Measurements from ENCODE around the gene CHPF2.
A peak's percentile ranks its signal among the peaks of the same experiment; 100 is the strongest.

Gene CHPF2

DNA sequence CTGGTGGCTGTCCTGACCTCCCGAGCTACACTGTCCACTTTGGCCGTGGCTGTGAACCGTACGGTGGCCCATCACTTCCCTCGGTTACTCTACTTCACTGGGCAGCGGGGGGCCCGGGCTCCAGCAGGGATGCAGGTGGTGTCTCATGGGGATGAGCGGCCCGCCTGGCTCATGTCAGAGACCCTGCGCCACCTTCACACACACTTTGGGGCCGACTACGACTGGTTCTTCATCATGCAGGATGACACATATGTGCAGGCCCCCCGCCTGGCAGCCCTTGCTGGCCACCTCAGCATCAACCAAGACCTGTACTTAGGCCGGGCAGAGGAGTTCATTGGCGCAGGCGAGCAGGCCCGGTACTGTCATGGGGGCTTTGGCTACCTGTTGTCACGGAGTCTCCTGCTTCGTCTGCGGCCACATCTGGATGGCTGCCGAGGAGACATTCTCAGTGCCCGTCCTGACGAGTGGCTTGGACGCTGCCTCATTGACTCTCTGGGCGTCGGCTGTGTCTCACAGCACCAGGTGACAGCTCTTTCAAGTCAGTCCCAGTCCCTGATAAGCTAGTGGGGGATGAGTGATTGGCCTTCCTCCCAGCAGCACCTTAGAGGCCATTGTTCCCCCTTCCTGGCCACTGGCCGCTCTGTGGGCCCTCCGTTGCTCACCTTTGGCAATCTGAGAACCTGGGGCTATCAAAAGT lies 3.0 kb downstream of the CHPF2 start:
- DNase-seq, result no peak

DNA sequence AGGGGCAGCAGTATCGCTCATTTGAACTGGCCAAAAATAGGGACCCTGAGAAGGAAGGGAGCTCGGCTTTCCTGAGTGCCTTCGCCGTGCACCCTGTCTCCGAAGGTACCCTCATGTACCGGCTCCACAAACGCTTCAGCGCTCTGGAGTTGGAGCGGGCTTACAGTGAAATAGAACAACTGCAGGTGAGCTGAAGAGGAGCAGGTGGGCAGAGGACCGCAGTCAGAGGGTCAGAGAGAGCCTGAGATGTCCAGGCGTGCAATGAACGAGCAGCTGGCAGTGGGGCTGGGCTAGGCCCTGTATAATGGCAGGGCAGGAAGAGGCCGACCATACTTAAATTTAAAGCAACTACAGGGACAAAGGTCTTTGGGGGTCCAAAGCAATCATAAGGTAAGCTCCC lies 4.1 kb downstream of the CHPF2 start:
- no peak for DNase-seq

DNA sequence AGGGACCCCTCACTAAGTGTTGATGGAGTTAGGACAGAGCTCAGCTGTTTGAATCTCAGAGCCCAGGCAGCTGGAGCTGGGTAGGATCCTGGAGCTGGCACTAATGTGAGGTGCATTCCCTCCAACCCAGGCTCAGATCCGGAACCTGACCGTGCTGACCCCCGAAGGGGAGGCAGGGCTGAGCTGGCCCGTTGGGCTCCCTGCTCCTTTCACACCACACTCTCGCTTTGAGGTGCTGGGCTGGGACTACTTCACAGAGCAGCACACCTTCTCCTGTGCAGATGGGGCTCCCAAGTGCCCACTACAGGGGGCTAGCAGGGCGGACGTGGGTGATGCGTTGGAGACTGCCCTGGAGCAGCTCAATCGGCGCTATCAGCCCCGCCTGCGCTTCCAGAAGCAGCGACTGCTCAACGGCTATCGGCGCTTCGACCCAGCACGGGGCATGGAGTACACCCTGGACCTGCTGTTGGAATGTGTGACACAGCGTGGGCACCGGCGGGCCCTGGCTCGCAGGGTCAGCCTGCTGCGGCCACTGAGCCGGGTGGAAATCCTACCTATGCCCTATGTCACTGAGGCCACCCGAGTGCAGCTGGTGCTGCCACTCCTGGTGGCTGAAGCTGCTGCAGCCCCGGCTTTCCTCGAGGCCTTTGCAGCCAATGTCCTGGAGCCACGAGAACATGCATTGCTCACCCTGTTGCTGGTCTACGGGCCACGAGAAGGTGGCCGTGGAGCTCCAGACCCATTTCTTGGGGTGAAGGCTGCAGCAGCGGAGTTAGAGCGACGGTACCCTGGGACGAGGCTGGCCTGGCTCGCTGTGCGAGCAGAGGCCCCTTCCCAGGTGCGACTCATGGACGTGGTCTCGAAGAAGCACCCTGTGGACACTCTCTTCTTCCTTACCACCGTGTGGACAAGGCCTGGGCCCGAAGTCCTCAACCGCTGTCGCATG lies 5.2 kb downstream of the CHPF2 start:
- DNase-seq, result no peak

DNA sequence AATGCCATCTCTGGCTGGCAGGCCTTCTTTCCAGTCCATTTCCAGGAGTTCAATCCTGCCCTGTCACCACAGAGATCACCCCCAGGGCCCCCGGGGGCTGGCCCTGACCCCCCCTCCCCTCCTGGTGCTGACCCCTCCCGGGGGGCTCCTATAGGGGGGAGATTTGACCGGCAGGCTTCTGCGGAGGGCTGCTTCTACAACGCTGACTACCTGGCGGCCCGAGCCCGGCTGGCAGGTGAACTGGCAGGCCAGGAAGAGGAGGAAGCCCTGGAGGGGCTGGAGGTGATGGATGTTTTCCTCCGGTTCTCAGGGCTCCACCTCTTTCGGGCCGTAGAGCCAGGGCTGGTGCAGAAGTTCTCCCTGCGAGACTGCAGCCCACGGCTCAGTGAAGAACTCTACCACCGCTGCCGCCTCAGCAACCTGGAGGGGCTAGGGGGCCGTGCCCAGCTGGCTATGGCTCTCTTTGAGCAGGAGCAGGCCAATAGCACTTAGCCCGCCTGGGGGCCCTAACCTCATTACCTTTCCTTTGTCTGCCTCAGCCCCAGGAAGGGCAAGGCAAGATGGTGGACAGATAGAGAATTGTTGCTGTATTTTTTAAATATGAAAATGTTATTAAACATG lies 6.0 kb downstream of the CHPF2 start:
- DNase-seq, result no peak

DNA sequence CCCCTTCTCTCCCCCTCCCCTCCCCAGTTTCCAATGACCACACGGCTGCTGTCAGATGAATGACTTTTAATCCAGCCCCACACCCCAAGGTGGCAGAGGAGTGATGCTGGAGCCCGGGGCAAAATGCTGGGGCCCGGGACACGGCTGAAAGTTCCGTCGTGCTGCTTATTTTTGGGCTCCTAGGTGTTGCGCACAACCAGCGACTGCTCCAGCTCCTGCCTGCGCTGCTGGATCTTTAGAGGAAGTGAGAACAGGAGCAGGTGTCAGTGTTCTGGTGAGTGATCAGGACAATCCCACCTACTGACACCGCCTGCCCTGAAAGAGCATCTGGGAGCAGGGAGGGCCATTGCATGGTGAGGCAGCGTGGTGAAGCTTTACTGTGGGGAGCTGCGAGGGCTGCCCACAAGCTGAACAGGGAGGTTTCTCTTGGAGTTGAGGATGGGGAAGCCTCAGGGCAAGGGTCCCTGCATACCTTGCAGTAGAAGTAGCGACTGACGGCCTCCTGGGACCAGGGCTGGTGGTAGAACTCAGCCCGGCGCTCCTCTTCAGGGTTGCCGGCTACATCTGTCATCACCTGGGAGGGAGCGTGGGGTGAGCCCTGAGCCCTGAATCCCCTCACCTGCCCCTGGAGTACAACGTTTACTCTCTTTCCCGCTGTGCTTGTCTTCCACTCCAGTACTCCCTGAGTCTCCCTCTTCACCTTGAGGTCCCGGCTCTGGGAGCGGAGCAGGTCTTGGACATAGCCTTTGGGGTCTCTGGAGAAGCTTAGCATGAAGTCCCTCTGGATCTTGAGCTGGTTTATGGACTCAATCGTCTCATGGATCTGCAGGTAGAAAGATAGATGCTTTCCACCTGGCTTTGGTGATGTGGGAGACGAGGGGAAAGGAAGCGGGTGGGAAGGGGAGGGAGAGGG lies 6.9 kb downstream of the CHPF2 start:
- DNase-seq, result no peak

DNA sequence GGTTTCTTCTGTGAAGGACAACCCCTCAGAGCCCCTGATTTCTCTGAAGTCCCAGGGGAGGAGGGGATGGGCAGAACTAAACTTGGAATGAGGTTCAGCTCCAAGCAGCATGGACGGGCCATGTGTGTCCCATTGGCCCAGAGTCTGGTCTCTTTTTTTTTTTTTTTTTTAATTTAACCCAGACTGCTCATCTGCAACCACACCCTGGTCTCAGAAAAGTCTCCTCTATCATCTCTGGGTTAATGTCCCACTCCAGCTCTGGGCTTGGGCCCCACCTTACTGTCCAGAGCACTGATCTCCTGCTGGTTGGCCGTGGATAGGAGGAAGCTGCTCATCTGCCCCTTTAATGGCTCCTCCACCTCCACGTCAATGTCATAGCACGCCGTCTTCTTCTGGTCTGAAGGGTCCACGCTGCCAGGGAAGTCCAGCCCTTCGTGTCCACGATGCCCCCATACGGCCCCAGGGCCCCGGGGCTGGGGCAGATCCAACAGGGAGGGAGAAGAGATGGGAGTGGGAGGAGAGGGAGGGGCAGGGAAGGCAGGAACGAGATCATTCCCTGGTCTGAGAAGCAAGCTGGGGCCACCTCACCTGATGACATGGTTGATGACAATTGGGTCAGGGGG lies 7.7 kb downstream of the CHPF2 start:
- DNase-seq, result no peak

DNA sequence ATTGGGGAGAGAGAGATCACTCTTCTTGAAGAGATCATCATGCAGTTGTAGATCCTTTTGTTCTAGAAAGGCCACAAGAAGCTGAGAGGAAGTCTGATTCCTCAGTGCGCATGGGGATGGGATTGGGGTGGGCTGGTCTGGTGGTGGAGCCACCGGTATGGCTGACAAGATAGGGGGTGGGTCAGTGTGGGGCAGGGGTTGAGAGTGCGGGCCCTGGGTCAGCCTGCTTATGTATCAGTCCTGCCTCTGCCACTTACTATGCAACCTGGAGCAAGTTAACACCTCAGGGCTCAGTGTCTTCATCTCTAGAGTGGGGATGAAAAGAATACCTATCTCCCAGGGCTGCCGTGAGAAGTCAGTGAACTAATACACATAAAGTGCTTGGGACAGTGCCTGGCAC lies 8.3 kb downstream of the CHPF2 start:
- DNase-seq, result no peak

DNA sequence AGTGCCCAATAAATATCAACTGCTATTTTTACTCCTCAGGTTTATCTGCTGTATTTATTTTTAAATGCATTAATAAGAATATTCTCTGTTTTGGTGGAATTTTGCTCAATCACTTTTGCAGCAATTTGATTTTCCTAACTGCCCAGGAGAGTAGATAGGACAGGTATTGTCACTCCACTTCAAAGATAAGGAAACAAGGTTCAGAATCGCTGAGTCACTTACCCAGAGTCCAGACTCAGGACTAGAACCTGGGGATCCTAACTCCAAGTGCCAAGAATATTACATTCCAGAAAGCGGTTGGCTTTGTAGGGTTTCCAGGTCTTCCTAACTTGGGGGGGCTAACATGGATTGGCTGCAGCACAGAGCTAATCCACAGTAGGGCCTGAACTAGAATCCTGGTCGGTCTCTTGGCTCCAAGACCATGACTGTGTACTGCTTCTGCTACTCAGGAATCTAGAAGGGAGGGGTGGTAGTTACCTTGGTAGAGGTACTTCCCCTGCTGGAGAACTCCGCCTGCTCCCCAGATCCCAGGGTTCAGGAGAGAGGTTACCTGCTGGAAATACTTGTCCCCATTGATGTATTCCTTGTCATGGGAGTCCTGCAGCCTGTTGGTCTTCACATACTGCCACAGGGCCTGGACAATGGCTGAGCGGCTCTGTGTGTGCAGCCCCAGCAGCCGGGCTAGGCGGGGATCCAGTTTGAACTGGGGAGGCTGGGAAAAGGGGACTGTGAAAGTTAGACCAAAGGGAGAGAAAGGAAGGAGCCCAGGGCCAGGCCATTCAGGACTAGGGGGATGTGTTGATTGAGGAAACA lies 8.9 kb downstream of the CHPF2 start:
- DNase-seq, result no peak

DNA sequence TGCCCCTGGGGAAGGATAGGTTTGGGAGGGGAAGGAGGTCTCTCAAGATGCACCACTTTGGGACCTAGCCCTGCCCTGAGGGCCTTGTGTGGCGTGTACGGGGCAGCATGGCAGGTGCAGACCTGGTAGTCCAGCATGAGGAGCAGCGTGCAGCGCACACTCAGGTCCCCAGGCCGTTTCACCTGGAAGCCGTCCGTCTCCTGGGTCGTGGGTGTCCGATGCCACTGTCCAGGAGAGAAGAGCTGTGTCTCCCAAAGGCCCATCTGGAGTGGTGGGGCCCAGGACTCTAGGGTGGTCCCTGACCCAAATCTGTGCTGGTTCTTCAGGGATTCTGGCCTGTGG lies 9.4 kb downstream of the CHPF2 start:
- DNase-seq, result no peak

DNA sequence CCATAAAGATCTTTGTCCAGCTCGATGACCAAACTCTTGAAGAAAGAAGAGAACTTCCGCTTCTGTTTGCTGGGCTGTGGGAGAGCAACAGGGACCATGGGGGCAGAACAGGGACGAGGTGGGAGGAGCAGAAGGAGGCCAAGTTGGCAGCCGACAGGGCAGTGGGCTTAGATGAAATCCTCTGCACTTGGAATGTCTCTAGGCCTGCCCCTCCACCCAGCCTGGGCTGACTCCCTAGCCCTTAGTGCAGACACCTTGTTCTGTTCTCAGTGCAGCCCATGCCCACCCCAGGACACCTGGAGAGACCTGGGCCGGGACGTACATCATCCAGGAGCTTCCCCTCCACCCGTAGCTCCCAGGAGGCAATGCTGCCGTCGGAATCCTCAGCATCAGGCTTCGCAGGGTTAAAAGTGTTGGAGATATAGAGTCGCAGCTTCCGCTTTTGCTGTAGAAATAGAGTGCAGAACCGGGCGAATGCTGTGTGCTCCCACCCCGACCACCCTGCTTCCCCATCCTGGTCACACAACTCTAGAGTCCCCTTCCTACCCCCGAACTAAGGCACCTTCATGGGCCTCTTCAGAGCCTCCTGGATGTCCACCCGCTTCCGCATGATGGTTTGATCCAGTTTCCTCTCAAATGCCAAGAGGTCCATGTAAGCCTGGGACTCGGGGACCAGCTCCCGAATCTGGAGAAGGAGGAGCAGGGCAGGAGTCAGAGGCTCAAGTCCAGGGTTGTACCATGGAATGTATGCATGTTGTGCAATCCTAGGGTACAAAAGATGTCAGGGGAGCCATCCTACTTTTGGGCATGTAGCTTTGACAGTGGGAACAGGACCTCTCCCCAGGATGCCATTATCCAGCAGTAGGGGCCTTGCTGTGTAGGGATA lies 10.1 kb downstream of the CHPF2 start:
- DNase-seq, result no peak

DNA sequence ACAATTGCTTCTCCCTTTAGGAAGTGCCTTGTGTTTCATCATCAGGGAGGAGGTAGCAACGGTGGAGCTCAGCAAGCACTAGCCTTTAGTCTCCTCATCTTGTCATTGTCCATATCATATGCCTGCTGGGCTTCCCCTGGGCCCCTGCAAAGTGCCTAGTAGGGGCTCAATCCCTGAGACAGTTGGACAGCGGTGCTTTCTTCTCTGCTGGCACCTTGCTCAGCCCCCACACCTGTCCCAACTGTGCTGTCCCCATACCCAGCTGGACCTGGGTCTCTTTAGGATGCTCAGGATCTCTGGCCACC lies 10.7 kb downstream of the CHPF2 start:
- DNase-seq, result no peak

DNA sequence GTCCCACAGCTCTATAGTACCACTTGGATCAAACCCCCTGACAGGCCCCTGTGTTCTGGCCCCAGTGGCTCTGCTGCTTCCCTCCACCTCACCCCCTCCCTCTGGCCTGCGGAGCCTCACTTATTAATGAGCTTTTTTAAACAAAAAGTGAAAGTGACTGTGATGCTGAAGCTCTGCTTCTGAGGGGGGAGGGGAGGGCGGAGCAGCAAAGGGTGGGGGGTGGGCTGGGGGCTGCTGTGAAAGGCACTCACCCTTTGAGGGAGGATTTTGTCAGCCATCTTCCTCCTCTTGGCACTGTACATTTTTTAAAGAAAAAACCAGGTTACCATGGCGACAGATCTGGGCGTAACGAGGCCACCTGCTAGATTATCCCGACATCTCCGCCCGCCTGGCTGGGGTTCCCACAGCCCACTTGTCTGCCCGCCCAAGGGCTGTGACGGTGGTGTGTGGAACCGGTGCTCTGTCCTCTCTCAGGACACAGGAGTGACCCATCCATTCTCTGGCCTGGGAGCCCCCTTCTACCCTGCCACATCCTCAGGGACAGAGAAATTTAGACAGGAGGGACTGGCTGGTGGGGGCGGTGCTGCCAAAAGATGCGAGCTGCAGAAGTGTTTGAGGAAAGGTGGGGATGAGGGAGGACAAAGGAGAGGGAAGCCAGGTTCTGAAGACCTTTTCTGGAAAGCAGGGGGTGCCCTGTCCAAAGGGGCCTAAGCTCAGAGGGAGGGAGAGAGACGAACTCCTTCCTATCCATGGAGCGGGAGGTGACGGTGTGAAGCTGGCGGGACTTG lies 11.3 kb downstream of the CHPF2 start:
- DNase-seq, result no peak

DNA sequence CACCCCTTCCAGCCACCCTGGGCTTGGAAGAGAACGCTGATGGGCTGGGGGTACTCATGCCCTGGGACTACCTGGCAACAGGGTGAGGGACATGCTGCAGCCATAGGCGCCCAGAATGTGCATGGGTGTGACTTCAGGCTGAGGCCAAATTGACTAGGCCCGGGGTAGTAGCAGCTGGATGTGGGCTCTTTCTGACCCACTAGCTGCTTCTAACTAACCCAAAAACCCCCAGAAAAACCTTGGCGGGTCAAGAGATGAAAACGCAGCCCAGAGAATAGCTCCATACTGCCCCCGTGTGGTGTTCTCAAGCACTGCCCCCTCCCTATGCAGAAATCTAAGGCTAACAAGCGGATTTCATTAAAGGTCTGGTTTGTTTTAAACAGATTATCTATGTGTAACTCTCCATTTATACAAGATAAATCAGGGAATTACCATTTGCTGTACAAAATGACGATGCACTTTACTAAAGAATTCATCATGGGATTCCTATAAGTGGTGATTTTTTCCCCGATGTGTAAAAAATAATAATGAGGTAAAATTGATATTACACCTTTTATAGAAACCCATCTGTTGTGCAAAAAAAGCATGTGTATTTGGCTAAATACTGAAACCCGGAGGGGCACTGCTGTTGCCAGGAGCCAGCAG lies 12.0 kb downstream of the CHPF2 start:
- peak; percentile 85 for DNase-seq

DNA sequence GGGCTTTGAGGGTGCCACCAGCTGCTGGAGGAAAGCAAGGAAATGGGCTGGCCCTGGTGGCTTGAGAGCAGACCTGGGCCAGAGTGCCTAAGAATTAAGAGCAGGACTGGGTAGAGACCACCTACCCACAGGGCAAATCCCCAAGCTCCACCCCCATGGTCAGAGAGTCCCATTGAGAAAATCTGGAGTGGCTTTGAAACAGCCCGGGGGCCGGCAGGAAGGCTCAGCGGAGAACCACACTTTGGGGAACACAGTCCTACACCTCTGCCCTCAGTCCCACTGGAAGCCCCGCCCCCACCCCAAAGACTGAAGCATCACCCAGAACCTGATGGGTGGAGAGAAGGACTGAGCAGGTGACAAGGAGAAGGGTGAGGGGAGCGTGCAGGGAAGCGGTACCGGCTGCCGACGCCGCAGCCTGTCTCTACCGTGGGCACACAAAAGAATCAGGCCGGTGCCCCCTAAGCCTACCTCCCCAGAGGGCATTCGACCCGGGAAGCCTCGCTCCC lies 12.6 kb downstream of the CHPF2 start:
- DNase-seq, result no peak

DNA sequence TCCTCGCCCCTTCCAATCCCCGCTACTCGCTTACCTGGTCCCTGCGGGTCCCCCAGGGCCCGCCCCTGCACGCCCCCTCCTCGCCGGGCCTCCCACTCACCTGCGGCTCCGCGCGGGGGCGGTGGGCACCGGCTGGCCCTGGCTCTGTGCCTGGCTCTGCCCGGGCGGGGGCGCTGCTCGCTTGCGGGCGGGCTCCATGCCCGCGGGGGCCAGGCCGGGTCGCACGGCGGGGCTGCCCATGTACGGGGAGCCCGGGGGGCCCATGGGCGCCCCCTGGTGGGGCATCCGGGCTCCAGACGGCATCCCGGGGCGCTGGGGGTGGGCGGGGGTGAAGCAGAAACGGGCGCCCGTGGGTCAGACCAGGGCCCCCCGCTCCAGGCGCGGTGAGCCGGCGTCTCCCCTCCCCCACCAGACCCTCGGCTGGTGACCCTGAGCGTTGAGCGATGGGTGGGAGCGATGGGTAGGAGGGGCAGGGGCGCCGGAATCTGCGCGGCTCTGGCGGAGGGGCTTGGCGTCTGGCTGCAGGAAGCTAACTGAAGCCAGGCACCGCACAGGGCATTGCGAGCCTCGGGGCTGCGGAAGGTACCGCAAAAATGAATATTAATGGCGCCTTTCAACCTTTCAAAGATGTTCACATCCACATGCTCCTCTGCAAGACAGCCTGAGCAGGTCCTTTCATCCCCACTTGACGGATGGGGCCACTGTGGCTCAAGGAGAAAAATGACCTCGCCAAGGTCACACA lies 13.2 kb downstream of the CHPF2 start:
- DNase-seq, result peak; percentile 86

DNA sequence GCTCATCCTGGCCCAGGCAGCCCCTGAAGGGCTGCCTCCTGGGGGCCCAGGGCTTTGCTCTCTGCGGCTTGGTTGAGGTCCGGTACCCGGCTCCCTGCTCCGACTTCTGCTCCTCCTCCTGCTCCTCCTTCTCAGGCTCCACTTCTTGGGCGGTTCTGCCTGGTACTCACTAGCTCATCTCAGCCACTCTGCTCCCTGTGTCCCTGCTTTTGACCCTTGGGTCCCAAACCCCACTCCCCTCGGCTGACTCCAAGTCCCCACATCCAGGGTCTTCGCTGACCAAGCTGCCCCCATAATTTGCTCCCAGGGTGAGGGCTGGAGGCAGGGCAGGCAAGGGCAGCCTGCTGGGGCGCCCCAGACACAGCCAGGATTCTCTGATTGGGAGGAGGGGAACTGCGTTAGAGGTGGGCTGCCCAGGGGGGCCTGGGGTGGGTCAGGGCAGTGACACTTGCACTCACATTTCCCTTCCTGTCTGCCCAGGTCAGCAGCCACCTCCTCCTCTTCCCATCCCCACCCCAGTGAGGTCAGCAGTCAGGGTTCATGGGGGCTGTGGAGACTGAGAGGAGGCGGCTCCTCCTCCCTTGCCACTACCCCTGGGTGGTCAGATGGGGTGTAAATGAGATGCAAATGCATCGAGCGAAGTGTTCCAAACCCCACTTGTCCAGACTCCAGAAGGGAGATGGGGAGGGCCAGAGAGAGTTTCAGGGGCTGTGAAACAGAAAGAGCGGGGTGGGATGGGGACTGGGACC lies 14.0 kb downstream of the CHPF2 start:
- DNase-seq, result no peak

DNA sequence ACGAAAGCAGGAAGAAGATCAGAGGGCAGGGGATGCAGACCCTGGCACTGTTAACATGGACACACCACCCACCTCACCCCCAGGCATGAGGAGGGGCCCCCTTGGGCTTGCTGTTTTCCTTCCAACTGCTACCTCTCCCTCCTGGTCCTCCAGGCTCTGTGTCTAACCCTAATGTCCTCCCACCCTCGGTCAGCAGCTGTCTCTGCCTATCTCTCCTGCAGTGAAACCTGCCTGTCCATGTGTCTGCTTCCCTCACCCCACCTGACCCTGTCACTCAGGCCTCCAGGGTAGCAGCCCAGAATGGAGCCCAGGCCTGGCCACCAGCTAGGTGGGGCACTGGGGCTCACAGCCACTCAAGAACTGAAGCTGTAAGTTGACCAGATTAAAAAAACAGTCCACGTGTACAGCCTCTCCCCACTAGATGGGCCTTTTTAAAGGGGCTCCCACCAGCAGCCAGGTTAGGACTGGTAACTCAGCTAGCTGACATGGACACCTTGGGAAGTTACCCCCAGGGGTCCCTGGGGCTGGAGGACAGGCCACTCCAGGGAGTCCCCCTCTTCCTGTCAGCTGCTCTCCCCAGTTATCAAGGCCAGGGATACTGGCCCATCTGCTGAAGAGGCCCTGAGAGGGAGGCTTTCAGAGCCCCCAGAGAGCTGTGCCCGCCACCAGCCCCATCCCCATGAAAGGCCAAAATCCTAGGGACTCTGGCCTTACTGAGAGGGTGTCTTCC lies 14.7 kb downstream of the CHPF2 start:
- DNase-seq, result no peak
